SK-N-SH (cell line): Measurements from ENCODE around the gene MYO3A.

Experiments
- CTCF ChIP-seq: fragments of 200-600 bp; sonication (generic); IDR thresholded peaks from 2 replicates; pipeline ENCODE4 v1.6.1; 2017; ENCODE audit warnings: antibody characterized with exemption, mild to moderate bottlenecking, moderate library complexity
- MAX ChIP-seq: IDR thresholded peaks from 2 replicates; pipeline ENCODE4 v1.4.0; 2012; ENCODE audit warnings: low read depth

DNA sequence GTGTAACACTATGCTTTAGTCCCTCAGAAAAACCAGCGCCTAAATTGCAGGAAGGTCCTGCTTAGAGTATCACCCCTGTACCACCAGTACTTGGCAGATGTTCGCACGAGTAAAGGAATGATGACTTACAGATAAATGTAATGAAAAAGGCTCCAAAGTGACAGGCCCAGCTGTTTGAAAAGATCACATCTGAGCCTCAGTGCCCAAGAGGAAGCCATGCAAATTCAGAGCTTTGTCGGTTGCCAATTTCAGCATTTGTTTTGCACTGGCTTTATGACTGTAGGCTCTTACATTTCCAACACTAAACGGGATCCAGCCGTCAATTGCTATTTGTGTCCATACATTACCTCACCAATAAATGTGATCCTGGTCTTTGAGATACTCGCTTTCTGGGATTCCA is 222.0 kb downstream of the MYO3A start:
- no peak for TF ChIP-seq MAX
- no peak for TF ChIP-seq CTCF
